Transverse colon (tissue), 4 donors: ENCODE measurements around the gene TUT7. TPM values are rescaled to one million over a fixed set of nuclear protein-coding genes. Genes with fewer than 3 reads are reported as not detected.
"Not testable (repeated sequence)": the region's sequence is repeated elsewhere in the genome, so short reads cannot be mapped to it uniquely, and the experiment has no call there.

Source experiments
- DNase-seq: peaks from one replicate; pipeline ENCODE4 v3.0.0-alpha.2; 2019
- H3K27ac ChIP-seq, 4 donors: fragments of 200-600 bp; sonication (generic); 2 replicates each; pipeline ENCODE4 v1.5.1; 2016 to 2018; ENCODE audit warnings: inconsistent platforms in 4 of 4
- H3K27me3 ChIP-seq: fragments of 200-600 bp; sonication (generic); 2 replicates; pipeline ENCODE4 v1.5.1; 2017; ENCODE audit warnings: inconsistent platforms
- H3K36me3 ChIP-seq, 4 donors: fragments of 200-600 bp; sonication (generic); 2 replicates each; pipeline ENCODE4 v1.5.1; 2017 to 2019; ENCODE audit warnings: inconsistent platforms in 4 of 4
- H3K4me1 ChIP-seq, 4 donors: fragments of 200-600 bp; sonication (generic); 2 replicates each; pipeline ENCODE4 v1.5.1; 2017 to 2020; ENCODE audit warnings: inconsistent platforms in 4 of 4
- H3K4me3 ChIP-seq, 4 donors: fragments of 200-600 bp; sonication (generic); 1 replicate in 1 of 4; 2 replicates in 3 of 4; pipeline versions ENCODE4 v1.5.1 to v1.6.1; 2017 to 2019; ENCODE audit warnings: inconsistent platforms in 4 of 4
- H3K9me3 ChIP-seq, 2 donors: fragments of 200-600 bp; sonication (generic); 2 replicates each; pipeline ENCODE4 v1.5.1; 2017 to 2019; ENCODE audit warnings: inconsistent platforms in 2 of 2
- EP300 ChIP-seq: sonication (generic); formaldehyde crosslinking; IDR thresholded peaks from one replicate; pipeline ENCODE4 v1.6.1; 2017; ENCODE audit warnings: antibody characterized with exemption, low read depth
- POLR2A ChIP-seq: fragments of 450-650 bp; IDR thresholded peaks from one replicate; pipeline ENCODE4 v1.6.1; 2016; ENCODE audit warnings: antibody characterized with exemption, mild to moderate bottlenecking, moderate library complexity
- POLR2AphosphoS5 ChIP-seq, 3 donors: sonication (generic); formaldehyde crosslinking; IDR thresholded peaks; one replicate each; pipeline ENCODE4 v1.6.1; 2016; ENCODE audit warnings: antibody characterized with exemption in 3 of 3
- WGBS, 2 donors: methylation state at CpG; one replicate each; pipeline ENCODE4 v1.1.5; 2018; ENCODE audit warnings: low coverage in 1 of 2; 5-methylcytosine and 5-hydroxymethylcytosine counted together
- in situ Hi-C, 4 donors: fragments of 200-750 bp; cut with MboI; loops; one replicate each; pipeline versions ENCODE4 v1.15.0 to v1.15.1; 2017; ENCODE audit warnings: low sequenced_read_pairs in 3 of 4, low pct_ligation_motif_present in 1 of 4, low pct_unique_long_range_greater_than_20kb in 1 of 4
- intact Hi-C: fragments of 100-400 bp; cut with DNase I; formaldehyde crosslinking; loops from one replicate; pipeline ENCODE4 v1.15.1; 2023; ENCODE audit warnings: low total_unique reads
- total RNA-seq, 4 donors: library from RNA; depleted of rRNA; stranded (reverse); fragments of >200 nt; gene quantifications; one replicate each; pipeline ENCODE4 v1.1.0, GENCODE V29; 2016
- TF ChIP-seq, protein P1 (sequence below), 5 experiments: fragments of 200-600 bp in 3 of 5; fragments of 450-650 bp in 2 of 5; sonication (generic) in 3 of 5; IDR thresholded peaks; 1 replicate in 2 of 5; 2 replicates in 3 of 5; pipeline ENCODE4 v1.5.1; 2016 to 2017; ENCODE audit warnings: antibody characterized with exemption in 5 of 5, inconsistent platforms in 3 of 5, mild to moderate bottlenecking in 2 of 5, moderate library complexity in 1 of 5

Gene TUT7
- total RNA-seq, 4 donors from 2014 or later: 29.5 to 72.9 (median 43.0) TPM

DNA sequence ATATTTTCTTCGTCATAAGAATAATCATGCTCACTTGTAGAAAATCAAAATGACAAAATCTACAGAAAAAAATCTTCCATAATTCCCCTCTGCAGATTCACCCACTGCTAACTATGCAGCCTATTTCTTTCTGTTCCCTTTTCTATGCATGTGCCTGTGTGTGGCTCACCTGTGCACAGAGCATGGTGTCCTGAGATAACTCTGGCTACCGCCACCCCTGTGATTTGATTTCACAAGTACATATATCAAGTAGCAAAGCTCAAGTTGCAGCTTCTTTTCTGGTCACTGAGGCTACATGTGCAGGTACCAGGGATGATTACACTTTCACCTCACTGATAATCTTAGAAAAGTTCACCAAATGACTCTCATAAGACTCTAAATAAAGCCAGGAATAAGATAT is 53.5 kb downstream of the TUT7 start:
- Histone ChIP-seq H3K36me3 (peaks cover 0 to 77% (median 32%) of the 10 kb centered on the region in 4 donors), H3K27me3 (no peaks in the 10 kb centered on the region), H3K4me1 (peaks cover 0 to 4% (median 0%) of the 10 kb centered on the region in 4 donors), H3K9me3 (no peaks in the 10 kb centered on the region), H3K27ac (no peak overlapping the region), H3K4me3 (no peak overlapping the region)
- intact Hi-C loops (no loop called here), in situ Hi-C loops (loop anchor here in 1 of 4 donors (25.0 kb wide), 1 partner anchor 288 kb away; no protein-coding TSS in a partner anchor)
- DNase-seq: no peak
- TF ChIP-seq, protein P1, sequence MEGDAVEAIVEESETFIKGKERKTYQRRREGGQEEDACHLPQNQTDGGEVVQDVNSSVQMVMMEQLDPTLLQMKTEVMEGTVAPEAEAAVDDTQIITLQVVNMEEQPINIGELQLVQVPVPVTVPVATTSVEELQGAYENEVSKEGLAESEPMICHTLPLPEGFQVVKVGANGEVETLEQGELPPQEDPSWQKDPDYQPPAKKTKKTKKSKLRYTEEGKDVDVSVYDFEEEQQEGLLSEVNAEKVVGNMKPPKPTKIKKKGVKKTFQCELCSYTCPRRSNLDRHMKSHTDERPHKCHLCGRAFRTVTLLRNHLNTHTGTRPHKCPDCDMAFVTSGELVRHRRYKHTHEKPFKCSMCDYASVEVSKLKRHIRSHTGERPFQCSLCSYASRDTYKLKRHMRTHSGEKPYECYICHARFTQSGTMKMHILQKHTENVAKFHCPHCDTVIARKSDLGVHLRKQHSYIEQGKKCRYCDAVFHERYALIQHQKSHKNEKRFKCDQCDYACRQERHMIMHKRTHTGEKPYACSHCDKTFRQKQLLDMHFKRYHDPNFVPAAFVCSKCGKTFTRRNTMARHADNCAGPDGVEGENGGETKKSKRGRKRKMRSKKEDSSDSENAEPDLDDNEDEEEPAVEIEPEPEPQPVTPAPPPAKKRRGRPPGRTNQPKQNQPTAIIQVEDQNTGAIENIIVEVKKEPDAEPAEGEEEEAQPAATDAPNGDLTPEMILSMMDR (IDR thresholded peaks at IDR 0.05): no peak
- TF ChIP-seq EP300: no peak
- no peak for TF ChIP-seq POLR2AphosphoS5 (IDR thresholded peaks at IDR 0.05)
- no peak for TF ChIP-seq POLR2A
- WGBS, 2 donors: 88 to 95% methylated on average over 1 to 2 of the region's 2 CpGs

GRCh38 chr9:86298873-86299272 is 55.3 kb downstream of the TUT7 start:
- Histone ChIP-seq H3K27me3 (no peaks in the 10 kb centered on the region), H3K9me3 (no peaks in the 10 kb centered on the region), H3K4me3 (no peak overlapping the region), H3K4me1 (no peaks in the 10 kb centered on the region), H3K27ac (no peak overlapping the region), H3K36me3 (peaks cover 0 to 60% (median 27%) of the 10 kb centered on the region in 4 donors)
- TF ChIP-seq POLR2AphosphoS5 (IDR thresholded peaks at IDR 0.05) (no peak), POLR2A (no peak), EP300 (no peak)
- TF ChIP-seq, protein P1 (IDR thresholded peaks at IDR 0.05): no peak
- DNase-seq: no peak
- in situ Hi-C loops (loop anchor here in 1 of 4 donors (25.0 kb wide), 1 partner anchor 362 kb away; the partner anchor contains the start of gene NAA35), intact Hi-C loops (no loop called here)
- WGBS, 2 donors: 91 to 94% methylated on average over 10 to 11 of the region's 11 CpGs

DNA sequence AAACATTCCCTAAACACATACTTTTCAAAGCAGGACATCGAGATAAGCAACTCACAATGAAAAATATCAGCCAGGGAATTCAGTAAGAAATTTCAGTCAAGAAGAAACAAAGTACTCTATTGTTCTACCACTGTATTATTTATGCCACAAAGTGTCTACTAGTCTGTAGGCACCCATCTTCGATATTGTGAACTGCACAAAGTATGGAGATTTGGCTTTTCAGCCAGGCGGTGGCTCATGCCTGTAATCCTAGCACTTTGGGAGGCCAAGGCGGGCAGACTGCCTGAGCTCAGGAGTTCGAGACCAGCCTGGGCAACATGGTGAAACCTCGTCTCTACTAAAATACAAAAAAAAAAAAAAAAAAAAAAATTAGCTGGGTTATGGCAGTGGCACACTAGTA is 63.9 kb downstream of the TUT7 start:
- H3K9me3 ChIP-seq, H3K4me1 ChIP-seq, intact Hi-C loops, H3K27me3 ChIP-seq, H3K27ac ChIP-seq, DNase-seq, H3K4me3 ChIP-seq: not testable (repeated sequence)
- WGBS, 2 donors: 98 to 100% methylated on average over 2 to 6 of the region's 6 CpGs
- in situ Hi-C loops: loop anchor here in 1 of 4 donors (25.0 kb wide), 1 partner anchor 353 kb away; the partner anchor contains the start of gene NAA35
- H3K36me3 ChIP-seq: peaks cover 0 to 15% (median 5%) of the 10 kb centered on the region in 4 donors

DNA sequence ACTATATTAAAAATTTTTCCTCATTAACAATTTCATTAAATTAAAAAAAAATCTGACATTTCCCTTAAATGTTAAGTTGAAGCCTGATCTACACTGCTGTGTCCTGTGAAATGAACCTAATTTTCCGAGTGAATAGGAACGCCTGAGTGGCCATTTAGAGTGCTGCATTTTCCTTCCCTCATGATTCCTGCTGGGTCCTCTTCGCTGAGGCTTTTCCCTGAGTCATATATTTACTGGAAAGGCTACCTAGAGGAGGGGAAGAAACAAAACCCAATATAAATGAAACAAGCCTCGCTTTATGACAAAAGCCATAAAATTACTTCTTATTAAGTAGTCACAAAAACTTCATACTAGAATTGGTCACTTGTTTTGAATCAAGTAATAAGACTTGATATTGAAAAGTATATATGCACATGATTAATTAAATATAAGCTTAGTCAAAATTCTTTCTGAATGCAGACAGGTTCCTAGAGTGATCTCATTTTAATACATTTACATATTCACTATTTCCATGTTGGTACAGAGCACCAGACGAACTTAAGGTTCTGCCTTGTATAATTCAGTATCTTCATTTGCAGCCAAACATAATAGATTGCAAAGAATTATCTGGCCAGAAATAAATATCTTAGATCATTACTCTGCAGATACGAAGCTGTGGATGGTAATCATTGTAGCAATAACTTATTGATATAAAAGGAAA is 65.6 kb downstream of the TUT7 start:
- Histone ChIP-seq H3K9me3 (no peaks in the 10 kb centered on the region), H3K4me1 (no peaks in the 10 kb centered on the region), H3K27ac (no peak overlapping the region), H3K36me3 (peaks cover 0 to 15% (median 5%) of the 10 kb centered on the region in 4 donors), H3K4me3 (no peak overlapping the region), H3K27me3 (no peaks in the 10 kb centered on the region)
- WGBS, 2 donors: 91 to 94% methylated on average over 6 of the region's 6 CpGs
- TF ChIP-seq, protein P1 (IDR thresholded peaks at IDR 0.05): no peak
- TF ChIP-seq POLR2A (no peak), EP300 (no peak), POLR2AphosphoS5 (IDR thresholded peaks at IDR 0.05) (no peak)
- in situ Hi-C loops (loop anchor here in 1 of 4 donors (25.0 kb wide), 1 partner anchor 351 kb away; the partner anchor contains the start of gene NAA35), intact Hi-C loops (no loop called here)
- DNase-seq: no peak
